ENCODE results near the gene CCDC142. TPM values are rescaled to one million over a fixed set of nuclear protein-coding genes. Genes with fewer than 3 reads are reported as not detected.
"Not testable (repeated sequence)": the region's sequence is repeated elsewhere in the genome, so short reads cannot be mapped to it uniquely, and the experiment has no call there.

The CCDC142 gene
- total and polyA plus RNA-seq, 7 donors: 1.4 to 8.7 (median 3.3) TPM

- H3K9me3 ChIP-seq: no peaks in the 10 kb centered on the region
- WGBS, 3 donors: 92 to 94% (median 92%) methylated on average over 12 of the region's 12 CpGs
- intact Hi-C loops (cut with DNase I): no loop called here
- no peak for ATAC-seq
- H3K4me1 ChIP-seq: no peaks in the 10 kb centered on the region
- H3K27me3 ChIP-seq (ENCODE audit: insufficient read depth in 3 of 3, low read length in 2 of 3): peaks cover 0 to 3% (median 2%) of the 10 kb centered on the region in 3 donors
- DNase-seq: no peak
- no peak for TF ChIP-seq CTCF (IDR thresholded peaks at IDR 0.05)
- peaks cover 12 to 72% of the 10 kb centered on the region in 2 donors for H3K36me3 ChIP-seq (ENCODE audit: insufficient read depth in 1 of 2, low read depth in 1 of 2)
- H3K27ac ChIP-seq: no peak overlapping the region
- no peak overlapping the region for H3K4me3 ChIP-seq
Measured at GRCh38 chr2:74491648-74492544, 9.1 kb upstream of the CCDC142 start.

- no peak overlapping the region for H3K4me3 ChIP-seq
- H3K27ac ChIP-seq: no peak overlapping the region
- 88 to 89% (median 89%) methylated on average over 9 of the region's 9 CpGs for WGBS, 3 donors
- DNase-seq: no peak
- no peak for ATAC-seq
- intact Hi-C loops (cut with DNase I): no loop called here
- H3K36me3 ChIP-seq (ENCODE audit: insufficient read depth in 1 of 2, low read depth in 1 of 2): peaks cover 12 to 91% of the 10 kb centered on the region in 2 donors
- TF ChIP-seq CTCF (IDR thresholded peaks at IDR 0.05): no peak
- no peaks in the 10 kb centered on the region for H3K27me3 ChIP-seq (ENCODE audit: insufficient read depth in 3 of 3, low read length in 2 of 3)
- no peaks in the 10 kb centered on the region for H3K4me1 ChIP-seq
- no peaks in the 10 kb centered on the region for H3K9me3 ChIP-seq
Measured at GRCh38 chr2:74489906-74490305, 7.1 kb upstream of the CCDC142 start.

GRCh38 chr2:74488643-74489481, 6.1 kb upstream of the CCDC142 start:
- TF ChIP-seq CTCF (IDR thresholded peaks at IDR 0.05): no peak
- 88 to 93% (median 91%) methylated on average over 9 of the region's 9 CpGs for WGBS, 3 donors

GRCh38 chr2:74486141-74486540, 3.3 kb upstream of the CCDC142 start:
- H3K4me1 ChIP-seq: peaks cover 16% of the 10 kb centered on the region
- H3K27ac ChIP-seq: no peak overlapping the region
- H3K4me3 ChIP-seq: no peak overlapping the region
- intact Hi-C loops (cut with DNase I): no loop called here
- H3K9me3 ChIP-seq: no peaks in the 10 kb centered on the region
- no peak for TF ChIP-seq CTCF (IDR thresholded peaks at IDR 0.05)
- ATAC-seq: no peak
- H3K27me3 ChIP-seq (ENCODE audit: insufficient read depth in 3 of 3, low read length in 2 of 3): no peaks in the 10 kb centered on the region
- WGBS, 3 donors: 90 to 93% (median 92%) methylated on average over 2 of the region's 2 CpGs
- H3K36me3 ChIP-seq (ENCODE audit: insufficient read depth in 1 of 2, low read depth in 1 of 2): peaks cover 4 to 57% of the 10 kb centered on the region in 2 donors
- no peak for DNase-seq

More at GRCh38 chr2:74488643-74489481, 6.1 kb upstream of the CCDC142 start:
- intact Hi-C loops (cut with DNase I): no loop called here
- no peak for DNase-seq
- Histone ChIP-seq H3K4me1 (peaks cover 3% of the 10 kb centered on the region), H3K36me3 (ENCODE audit: insufficient read depth in 1 of 2, low read depth in 1 of 2) (peaks cover 9 to 85% of the 10 kb centered on the region in 2 donors), H3K27me3 (ENCODE audit: insufficient read depth in 3 of 3, low read length in 2 of 3) (no peaks in the 10 kb centered on the region), H3K27ac (no peak overlapping the region), H3K4me3 (no peak overlapping the region), H3K9me3 (no peaks in the 10 kb centered on the region)
- no peak for ATAC-seq

GRCh38 chr2:74483675-74484164, 922 bp upstream of the CCDC142 start:
- Histone ChIP-seq H3K36me3 (ENCODE audit: insufficient read depth in 1 of 2, low read depth in 1 of 2) (peaks cover 2 to 60% of the 10 kb centered on the region in 2 donors), H3K4me3 (peak overlapping the region; percentile 98), H3K4me1 (peaks cover 22% of the 10 kb centered on the region)
- H3K27me3 ChIP-seq (ENCODE audit: insufficient read depth in 3 of 3, low read length in 2 of 3); H3K27ac ChIP-seq; DNase-seq; H3K9me3 ChIP-seq; ATAC-seq: not testable (repeated sequence)
- WGBS, 3 donors: 71 to 77% (median 75%) methylated on average over 19 of the region's 19 CpGs
- intact Hi-C loops (cut with DNase I): loop anchor here (1.0 to 5.0 kb wide), 5 partner anchors 28 to 105 kb away; partner anchors contain the start of genes AUP1 (in 2 of the 2), HTRA2 (in 2 of the 2) and INO80B (in 2 of the 2)

Data from psoas muscle (tissue), 8 donors.